Neural progenitor cell (in vitro differentiated cells): Measurements from ENCODE around the gene RERE. TPM values are rescaled to one million over a fixed set of nuclear protein-coding genes. Genes with fewer than 3 reads are reported as not detected.

Experiments used
- DNase-seq: peaks from one replicate; pipeline ENCODE4 v3.0.0-alpha.2; 2016; ENCODE audit warnings: low spot score
- H2AFZ ChIP-seq: fragments of 200-600 bp; sonication (generic); replicated peaks from 2 replicates; pipeline ENCODE4 v1.6.1; 2016; ENCODE audit warnings: antibody characterized with exemption
- H3F3A ChIP-seq: fragments of 200-600 bp; sonication (generic); 2 replicates; pipeline ENCODE4 v1.6.1; 2016; ENCODE audit warnings: antibody characterized with exemption, low read depth
- H3K27ac ChIP-seq: fragments of 200-600 bp; sonication (generic); 2 replicates; pipeline ENCODE4 v1.5.1; 2016; ENCODE audit warnings: mild to moderate bottlenecking
- H3K27me3 ChIP-seq: fragments of 200-600 bp; sonication (generic); 2 replicates; pipeline ENCODE4 v1.6.1; 2016; ENCODE audit warnings: mild to moderate bottlenecking, moderate library complexity
- H3K36me3 ChIP-seq: fragments of 200-600 bp; sonication (generic); 2 replicates; pipeline ENCODE4 v1.5.1; 2016
- H3K4me1 ChIP-seq: fragments of 200-600 bp; sonication (generic); 2 replicates; pipeline ENCODE4 v1.6.1; 2016; ENCODE audit warnings: mixed run types
- H3K4me2 ChIP-seq: fragments of 200-600 bp; sonication (generic); 2 replicates; pipeline ENCODE4 v1.6.1; 2016
- H3K4me3 ChIP-seq: fragments of 200-600 bp; sonication (generic); 2 replicates; pipeline ENCODE4 v1.5.1; 2016
- H3K79me2 ChIP-seq: fragments of 200-600 bp; sonication (generic); 2 replicates; pipeline ENCODE4 v1.6.1; 2016; ENCODE audit warnings: low read depth
- H3K9ac ChIP-seq: fragments of 200-600 bp; sonication (generic); 2 replicates; pipeline ENCODE4 v1.6.1; 2016
- H3K9me3 ChIP-seq: fragments of 200-600 bp; sonication (generic); 2 replicates; pipeline ENCODE4 v1.5.1; 2016; ENCODE audit warnings: low read depth
- H4K20me1 ChIP-seq: fragments of 200-600 bp; sonication (generic); 2 replicates; pipeline ENCODE4 v1.6.1; 2016; ENCODE audit warnings: low read depth
- H3K27ac Mint-ChIP-seq: 3 replicates; pipeline ENCODE4 v1.8.0; 2021; ENCODE audit warnings: mixed read lengths
- H3K27me3 Mint-ChIP-seq: 2 replicates; pipeline ENCODE4 v1.8.0; 2022; ENCODE audit warnings: low read depth, mild to moderate bottlenecking, inconsistent platforms, moderate library complexity, mixed read lengths; ENCODE audit not compliant: insufficient read depth
- H3K36me3 Mint-ChIP-seq: 3 replicates; pipeline ENCODE4 v1.8.0; 2021; ENCODE audit warnings: mixed read lengths
- H3K4me1 Mint-ChIP-seq: 3 replicates; pipeline ENCODE4 v1.8.0; 2021; ENCODE audit warnings: mixed read lengths
- H3K4me3 Mint-ChIP-seq: 3 replicates; pipeline ENCODE4 v1.8.0; 2021; ENCODE audit warnings: mild to moderate bottlenecking, moderate library complexity, mixed read lengths
- H3K9me3 Mint-ChIP-seq: 3 replicates; pipeline ENCODE4 v1.8.0; 2020; ENCODE audit warnings: mixed read lengths
- CTCF ChIP-seq: fragments of 200-600 bp; sonication (generic); IDR thresholded peaks from 2 replicates; pipeline ENCODE4 v1.5.1; 2017; ENCODE audit warnings: antibody characterized with exemption, mild to moderate bottlenecking
- EZH2 ChIP-seq: fragments of 200-600 bp; sonication (generic); IDR thresholded peaks from 2 replicates; pipeline ENCODE4 v1.6.1; 2017; ENCODE audit warnings: antibody characterized with exemption, mild to moderate bottlenecking, moderate library complexity
- EZH2phosphoT487 ChIP-seq: fragments of 200-600 bp; sonication (generic); IDR thresholded peaks from 2 replicates; pipeline ENCODE4 v1.6.1; 2017; ENCODE audit warnings: antibody characterized with exemption
- total RNA-seq: library from RNA; depleted of rRNA; stranded (reverse); fragments of >200 nt; gene quantifications from 2 replicates; pipeline ENCODE4 v1.2.3, GENCODE V29; 2015; ENCODE audit warnings: low replicate concordance

The RERE gene
- total RNA-seq, 1 donor from 2014 or later, result 29.8 TPM

- no peak for TF ChIP-seq EZH2phosphoT487
- TF ChIP-seq CTCF, result no peak
- no peak for TF ChIP-seq EZH2
- H3K4me3 Mint-ChIP-seq, result no peak overlapping the region
- H3K4me1 Mint-ChIP-seq, result peaks cover 23% of the 10 kb centered on the region
- peaks cover 86% of the 10 kb centered on the region for H3K79me2 ChIP-seq
- H3K9me3 Mint-ChIP-seq, result no peaks in the 10 kb centered on the region
- H3K9me3 ChIP-seq, result no peaks in the 10 kb centered on the region
- H3K27me3 ChIP-seq, result no peaks in the 10 kb centered on the region
- H3K4me2 ChIP-seq, result peak overlapping the region; percentile 90
- peak overlapping the region; percentile 49 for H3K27ac ChIP-seq
- H3K36me3 ChIP-seq, result peaks cover 3% of the 10 kb centered on the region
- no peak overlapping the region for H2AFZ ChIP-seq
- H3F3A ChIP-seq, result peaks cover 49% of the 10 kb centered on the region
- peaks cover 80% of the 10 kb centered on the region for H4K20me1 ChIP-seq
- H3K9ac ChIP-seq, result no peak overlapping the region
- H3K36me3 Mint-ChIP-seq, result peaks cover 23% of the 10 kb centered on the region
- H3K27me3 Mint-ChIP-seq, result no peaks in the 10 kb centered on the region
- H3K4me3 ChIP-seq, result peak overlapping the region; percentile 26
- peak; percentile 53 for DNase-seq
- H3K4me1 ChIP-seq, result peaks cover 61% of the 10 kb centered on the region
- H3K27ac Mint-ChIP-seq, result peak overlapping the region; percentile 54
Measured at GRCh38 chr1:8419861-8420260, 397.6 kb downstream of the RERE start.

GRCh38 chr1:8419172-8419571 lies 398.3 kb downstream of the RERE start:
- peaks cover 19% of the 10 kb centered on the region for H3K4me1 Mint-ChIP-seq
- DNase-seq, result peak; percentile 53
- TF ChIP-seq EZH2 (no peak), CTCF (no peak), EZH2phosphoT487 (no peak)
- Histone ChIP-seq H2AFZ (no peak overlapping the region), H3K36me3 (peaks cover 3% of the 10 kb centered on the region), H3K27me3 (no peaks in the 10 kb centered on the region), H3K79me2 (peaks cover 93% of the 10 kb centered on the region), H3K27ac (peak overlapping the region; percentile 49), H3K4me3 (peak overlapping the region; percentile 26), H3K9ac (no peak overlapping the region), H3K4me1 (peaks cover 54% of the 10 kb centered on the region), H4K20me1 (peaks cover 73% of the 10 kb centered on the region), H3K4me2 (peak overlapping the region; percentile 90), H3K9me3 (no peaks in the 10 kb centered on the region), H3F3A (peaks cover 42% of the 10 kb centered on the region)
- peaks cover 27% of the 10 kb centered on the region for H3K36me3 Mint-ChIP-seq
- no peaks in the 10 kb centered on the region for H3K27me3 Mint-ChIP-seq
- no peaks in the 10 kb centered on the region for H3K9me3 Mint-ChIP-seq
- no peak overlapping the region for H3K27ac Mint-ChIP-seq
- no peak overlapping the region for H3K4me3 Mint-ChIP-seq

GRCh38 chr1:8418301-8418700 lies 399.1 kb downstream of the RERE start:
- no peaks in the 10 kb centered on the region for H3K9me3 Mint-ChIP-seq
- H3K9me3 ChIP-seq, result no peaks in the 10 kb centered on the region
- DNase-seq, result no peak
- peaks cover 19% of the 10 kb centered on the region for H3K4me1 Mint-ChIP-seq
- H3K4me3 Mint-ChIP-seq, result no peak overlapping the region
- peaks cover 3% of the 10 kb centered on the region for H3K36me3 ChIP-seq
- no peak overlapping the region for H3K27ac ChIP-seq
- H3K36me3 Mint-ChIP-seq, result peaks cover 27% of the 10 kb centered on the region
- H3K4me3 ChIP-seq, result no peak overlapping the region
- no peaks in the 10 kb centered on the region for H3K27me3 Mint-ChIP-seq
- H3F3A ChIP-seq, result peaks cover 36% of the 10 kb centered on the region
- H3K27ac Mint-ChIP-seq, result no peak overlapping the region
- peak overlapping the region; percentile 90 for H3K4me2 ChIP-seq
- peaks cover 73% of the 10 kb centered on the region for H4K20me1 ChIP-seq
- TF ChIP-seq CTCF (no peak), EZH2 (no peak), EZH2phosphoT487 (no peak)
- no peak overlapping the region for H2AFZ ChIP-seq
- peaks cover 100% of the 10 kb centered on the region for H3K79me2 ChIP-seq
- peaks cover 52% of the 10 kb centered on the region for H3K4me1 ChIP-seq
- H3K27me3 ChIP-seq, result no peaks in the 10 kb centered on the region
- H3K9ac ChIP-seq, result no peak overlapping the region
